Measurements from ENCODE around the gene SLC35E2B. TPM values are rescaled to one million over a fixed set of nuclear protein-coding genes. Genes with fewer than 3 reads are reported as not detected.
A peak's percentile ranks its signal among the peaks of the same experiment; 100 is the strongest.

SLC35E2B gene
- total RNA-seq, 1 experiment from 2014 or later = 41.7 TPM

- Histone ChIP-seq H3K27ac (ENCODE audit: insufficient read length, low read depth, low read length) (no peak overlapping the region), H3K4ac (ENCODE audit: low read depth, low read length) (no peak overlapping the region), H2BK12ac (ENCODE audit: insufficient read length, low read depth, low read length) (no peak overlapping the region), H3K4me2 (ENCODE audit: insufficient read depth, insufficient read length, low read length) (no peak overlapping the region), H3K56ac (ENCODE audit: insufficient read length, low read depth, low read length) (no peak overlapping the region), H3K79me2 (ENCODE audit: insufficient read depth, low read length) (peaks cover 4% of the 10 kb centered on the region; the same call in 1 of the 2 replicates), H3K9ac (ENCODE audit: extremely low read depth, insufficient read length, low read length) (no peak overlapping the region), H3K14ac (ENCODE audit: insufficient read depth, low read length) (no peak overlapping the region; the same call in 1 of the 2 replicates), H3K23ac (ENCODE audit: insufficient read length, low read depth, low read length) (no peak overlapping the region), H3K79me1 (ENCODE audit: insufficient read depth, low read depth, low read length, poor library complexity, severe bottlenecking) (peaks cover 4% of the 10 kb centered on the region), H3K27me3 (ENCODE audit: insufficient read depth, low read length) (no peaks in the 10 kb centered on the region), H4K5ac (ENCODE audit: insufficient read length, low read depth, low read length) (no peak overlapping the region), H2AFZ (ENCODE audit: low read length) (no peak overlapping the region), H2BK120ac (ENCODE audit: low read depth, low read length, poor library complexity, severe bottlenecking) (no peak overlapping the region), H2AK5ac (ENCODE audit: insufficient read length, low read length) (no peak overlapping the region), H3K4me1 (ENCODE audit: insufficient read depth, low read length) (peaks cover 5% of the 10 kb centered on the region; the same call in 1 of the 2 replicates), H3T11ph (ENCODE audit: low read length) (no peak overlapping the region), H2BK5ac (ENCODE audit: insufficient read length, low read length) (no peak overlapping the region), H2BK20ac (ENCODE audit: low read depth, low read length, poor library complexity, severe bottlenecking) (no peak overlapping the region), H2BK15ac (ENCODE audit: low read depth, low read length) (no peak overlapping the region), H4K91ac (ENCODE audit: insufficient read length, low read depth, low read length) (no peak overlapping the region), H3K23me2 (ENCODE audit: insufficient read length, low read depth, low read length, poor library complexity, severe bottlenecking) (no peaks in the 10 kb centered on the region), H4K8ac (replicated peaks; ENCODE audit: insufficient read length, low read depth, low read length) (no peak overlapping the region), H3K9me3 (ENCODE audit: control insufficient read depth, low read depth, low read length) (no peaks in the 10 kb centered on the region), H3K18ac (ENCODE audit: insufficient read length, low read depth, low read length) (no peak overlapping the region), H4K20me1 (ENCODE audit: control insufficient read depth, insufficient read depth, insufficient read length) (no peaks in the 10 kb centered on the region)
- no peak for DNase-seq
- H3K4me3 Mint-ChIP-seq = no peak overlapping the region; a peak in 1 of 5 replicates
- H3K9me3 Mint-ChIP-seq = no peaks in the 10 kb centered on the region
- no peaks in the 10 kb centered on the region for H3K27me3 Mint-ChIP-seq (ENCODE audit: low read depth)
- no CpG with 5 or more reads among the region's 28 CpGs for WGBS (ENCODE audit: extremely low coverage, insufficient read length, low lambda C conversion rate)
- H3K4me1 Mint-ChIP-seq = peaks cover 23 to 30% of the 10 kb centered on the region in 2 experiments
- H3K27ac Mint-ChIP-seq = peak overlapping the region; percentile 94 to 96 (median 95); a peak in 6 of 7 replicates
- H3K36me3 Mint-ChIP-seq (ENCODE audit: insufficient read depth in 1 of 3, low read depth in 3 of 3) = peaks cover 5 to 10% (median 6%) of the 10 kb centered on the region in 3 experiments; a peak in 5 of 7 replicates
- TF ChIP-seq, protein P1, sequence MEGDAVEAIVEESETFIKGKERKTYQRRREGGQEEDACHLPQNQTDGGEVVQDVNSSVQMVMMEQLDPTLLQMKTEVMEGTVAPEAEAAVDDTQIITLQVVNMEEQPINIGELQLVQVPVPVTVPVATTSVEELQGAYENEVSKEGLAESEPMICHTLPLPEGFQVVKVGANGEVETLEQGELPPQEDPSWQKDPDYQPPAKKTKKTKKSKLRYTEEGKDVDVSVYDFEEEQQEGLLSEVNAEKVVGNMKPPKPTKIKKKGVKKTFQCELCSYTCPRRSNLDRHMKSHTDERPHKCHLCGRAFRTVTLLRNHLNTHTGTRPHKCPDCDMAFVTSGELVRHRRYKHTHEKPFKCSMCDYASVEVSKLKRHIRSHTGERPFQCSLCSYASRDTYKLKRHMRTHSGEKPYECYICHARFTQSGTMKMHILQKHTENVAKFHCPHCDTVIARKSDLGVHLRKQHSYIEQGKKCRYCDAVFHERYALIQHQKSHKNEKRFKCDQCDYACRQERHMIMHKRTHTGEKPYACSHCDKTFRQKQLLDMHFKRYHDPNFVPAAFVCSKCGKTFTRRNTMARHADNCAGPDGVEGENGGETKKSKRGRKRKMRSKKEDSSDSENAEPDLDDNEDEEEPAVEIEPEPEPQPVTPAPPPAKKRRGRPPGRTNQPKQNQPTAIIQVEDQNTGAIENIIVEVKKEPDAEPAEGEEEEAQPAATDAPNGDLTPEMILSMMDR (conservative IDR thresholded peaks at IDR 0.05) = no peak
These were observed 8.4 kb downstream of the SLC35E2B start for GRCh38 chr1:1684031-1684681.
